ENCODE measurements around the gene CTPS1. TPM values are rescaled to one million over a fixed set of nuclear protein-coding genes. Genes with fewer than 3 reads are reported as not detected.

CTPS1 gene
- total RNA-seq, 2 donors from 2014 or later: 79.2 to 84.4 TPM

DNA sequence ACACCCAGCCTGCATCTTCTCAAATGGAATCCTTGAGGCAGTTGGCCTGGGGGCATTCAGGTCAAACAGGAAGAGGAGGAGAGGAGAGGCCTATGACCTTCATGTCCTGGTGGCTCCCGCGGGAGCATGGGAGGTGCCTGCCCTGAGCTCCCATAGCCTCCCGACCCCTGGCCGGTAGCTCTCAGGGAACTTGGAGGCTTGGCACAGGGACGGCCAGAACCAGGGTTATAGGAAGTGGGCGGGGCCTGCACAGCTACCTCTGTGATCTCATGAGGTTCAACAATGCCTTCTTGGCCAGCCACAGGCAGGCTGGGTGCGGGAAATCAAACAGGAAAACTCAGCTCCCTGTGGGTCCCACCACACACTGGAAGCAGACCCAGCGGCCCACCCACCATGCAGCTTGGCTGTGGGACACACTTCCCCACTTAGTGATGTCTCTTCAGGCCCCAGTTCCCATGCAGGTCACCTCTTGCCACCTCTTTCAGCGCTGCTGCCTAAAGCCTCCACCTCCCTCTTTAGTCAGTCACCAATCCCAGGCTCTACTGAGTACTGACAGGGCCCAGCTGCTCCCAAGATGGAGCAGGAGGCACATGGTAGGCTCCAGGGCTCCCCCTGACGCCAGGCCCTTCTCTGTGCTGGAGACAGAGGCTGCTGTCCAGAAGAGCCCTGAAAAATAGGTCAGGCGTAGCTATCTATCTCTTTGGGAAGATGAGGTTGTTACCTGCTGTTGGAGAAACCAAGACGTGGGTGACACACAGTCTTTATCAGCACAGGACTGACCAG is 42.2 kb downstream of the CTPS1 start, which contains the start of gene SLFNL1:
TSS of gene SLFNL1 (minus strand) at position 200 of the 783 bp plus-strand sequence. CDS start 1,065 bp downstream, outside the sequence.
- Histone ChIP-seq H3K36me3 (peaks cover 19% of the 10 kb centered on the region), H3K9me3 (no peaks in the 10 kb centered on the region), H3K27ac (no peak within 1 kb of the TSS), H3K27me3 (replicated peaks; ENCODE audit: insufficient read depth) (no peaks in the 10 kb centered on the region), H3K4me3 (no peak within 1 kb of the TSS), H3K4me1 (ENCODE audit: control insufficient read depth in 1 of 2, low read depth in 2 of 2) (no peaks in the 10 kb centered on the region)
- TF ChIP-seq, protein P1, sequence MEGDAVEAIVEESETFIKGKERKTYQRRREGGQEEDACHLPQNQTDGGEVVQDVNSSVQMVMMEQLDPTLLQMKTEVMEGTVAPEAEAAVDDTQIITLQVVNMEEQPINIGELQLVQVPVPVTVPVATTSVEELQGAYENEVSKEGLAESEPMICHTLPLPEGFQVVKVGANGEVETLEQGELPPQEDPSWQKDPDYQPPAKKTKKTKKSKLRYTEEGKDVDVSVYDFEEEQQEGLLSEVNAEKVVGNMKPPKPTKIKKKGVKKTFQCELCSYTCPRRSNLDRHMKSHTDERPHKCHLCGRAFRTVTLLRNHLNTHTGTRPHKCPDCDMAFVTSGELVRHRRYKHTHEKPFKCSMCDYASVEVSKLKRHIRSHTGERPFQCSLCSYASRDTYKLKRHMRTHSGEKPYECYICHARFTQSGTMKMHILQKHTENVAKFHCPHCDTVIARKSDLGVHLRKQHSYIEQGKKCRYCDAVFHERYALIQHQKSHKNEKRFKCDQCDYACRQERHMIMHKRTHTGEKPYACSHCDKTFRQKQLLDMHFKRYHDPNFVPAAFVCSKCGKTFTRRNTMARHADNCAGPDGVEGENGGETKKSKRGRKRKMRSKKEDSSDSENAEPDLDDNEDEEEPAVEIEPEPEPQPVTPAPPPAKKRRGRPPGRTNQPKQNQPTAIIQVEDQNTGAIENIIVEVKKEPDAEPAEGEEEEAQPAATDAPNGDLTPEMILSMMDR (IDR thresholded peaks at IDR 0.05): no peak
- ATAC-seq (ENCODE audit: insufficient number of reproducible peaks, low FRiP score, low read depth): no peak
- no peak for DNase-seq (ENCODE audit: low spot score)

DNA sequence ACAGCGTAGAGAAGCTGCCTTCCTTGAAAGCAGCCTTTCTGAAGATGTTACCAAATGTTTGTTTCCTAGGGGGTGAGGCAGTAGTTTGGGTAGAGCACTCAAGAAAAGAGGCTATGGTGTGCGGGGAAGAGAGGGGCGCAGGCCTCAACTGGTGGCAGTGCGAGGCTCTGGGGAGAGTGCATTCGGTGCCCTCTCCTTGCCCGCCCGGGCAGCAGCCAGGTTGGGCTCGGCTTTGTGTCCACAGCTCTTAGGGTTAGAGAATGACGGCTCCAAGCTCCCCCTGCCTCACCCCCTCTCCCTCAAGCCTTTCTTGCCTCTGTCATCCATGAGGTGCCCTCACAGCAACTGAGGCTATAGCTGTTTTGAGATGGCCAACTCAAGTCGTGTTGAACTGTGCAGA is 42.9 kb downstream of the CTPS1 start:
- DNase-seq (ENCODE audit: low spot score) (no peak), ATAC-seq (ENCODE audit: insufficient number of reproducible peaks, low FRiP score, low read depth) (no peak)
- H3K4me3 ChIP-seq: no peak overlapping the region
- H3K9me3 ChIP-seq: no peaks in the 10 kb centered on the region
- TF ChIP-seq, protein P1 (IDR thresholded peaks at IDR 0.05): no peak
- H3K27me3 ChIP-seq (replicated peaks; ENCODE audit: insufficient read depth): no peaks in the 10 kb centered on the region
- no peaks in the 10 kb centered on the region for H3K4me1 ChIP-seq (ENCODE audit: control insufficient read depth in 1 of 2, low read depth in 2 of 2)
- peaks cover 19% of the 10 kb centered on the region for H3K36me3 ChIP-seq
- H3K27ac ChIP-seq: no peak overlapping the region

GRCh38 chr1:41023279-41023990 is 43.9 kb downstream of the CTPS1 start:
- peak overlapping the region in 1 of 2 donors; percentile 10 for H3K27ac ChIP-seq
- TF ChIP-seq, protein P1 (IDR thresholded peaks at IDR 0.05): peak; percentile 24
- no peak overlapping the region for H3K4me3 ChIP-seq
- H3K36me3 ChIP-seq: peaks cover 16% of the 10 kb centered on the region
- no peaks in the 10 kb centered on the region for H3K27me3 ChIP-seq (replicated peaks; ENCODE audit: insufficient read depth)
- no peak for ATAC-seq (ENCODE audit: insufficient number of reproducible peaks, low FRiP score, low read depth)
- no peak for DNase-seq (ENCODE audit: low spot score)
- H3K4me1 ChIP-seq (ENCODE audit: control insufficient read depth in 1 of 2, low read depth in 2 of 2): no peaks in the 10 kb centered on the region
- no peaks in the 10 kb centered on the region for H3K9me3 ChIP-seq

GRCh38 chr1:41024953-41025352 is 45.5 kb downstream of the CTPS1 start:
- no peaks in the 10 kb centered on the region for H3K27me3 ChIP-seq (replicated peaks; ENCODE audit: insufficient read depth)
- H3K9me3 ChIP-seq: no peaks in the 10 kb centered on the region
- H3K27ac ChIP-seq: no peak overlapping the region
- no peak overlapping the region for H3K4me3 ChIP-seq
- peaks cover 24% of the 10 kb centered on the region for H3K36me3 ChIP-seq
- TF ChIP-seq, protein P1 (IDR thresholded peaks at IDR 0.05): no peak
- ATAC-seq (ENCODE audit: insufficient number of reproducible peaks, low FRiP score, low read depth) (no peak), DNase-seq (ENCODE audit: low spot score) (no peak)
- no peaks in the 10 kb centered on the region for H3K4me1 ChIP-seq (ENCODE audit: control insufficient read depth in 1 of 2, low read depth in 2 of 2)
